ENCODE measurements around the gene WFDC1.

Gene WFDC1, protein sequence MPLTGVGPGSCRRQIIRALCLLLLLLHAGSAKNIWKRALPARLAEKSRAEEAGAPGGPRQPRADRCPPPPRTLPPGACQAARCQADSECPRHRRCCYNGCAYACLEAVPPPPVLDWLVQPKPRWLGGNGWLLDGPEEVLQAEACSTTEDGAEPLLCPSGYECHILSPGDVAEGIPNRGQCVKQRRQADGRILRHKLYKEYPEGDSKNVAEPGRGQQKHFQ

DNA sequence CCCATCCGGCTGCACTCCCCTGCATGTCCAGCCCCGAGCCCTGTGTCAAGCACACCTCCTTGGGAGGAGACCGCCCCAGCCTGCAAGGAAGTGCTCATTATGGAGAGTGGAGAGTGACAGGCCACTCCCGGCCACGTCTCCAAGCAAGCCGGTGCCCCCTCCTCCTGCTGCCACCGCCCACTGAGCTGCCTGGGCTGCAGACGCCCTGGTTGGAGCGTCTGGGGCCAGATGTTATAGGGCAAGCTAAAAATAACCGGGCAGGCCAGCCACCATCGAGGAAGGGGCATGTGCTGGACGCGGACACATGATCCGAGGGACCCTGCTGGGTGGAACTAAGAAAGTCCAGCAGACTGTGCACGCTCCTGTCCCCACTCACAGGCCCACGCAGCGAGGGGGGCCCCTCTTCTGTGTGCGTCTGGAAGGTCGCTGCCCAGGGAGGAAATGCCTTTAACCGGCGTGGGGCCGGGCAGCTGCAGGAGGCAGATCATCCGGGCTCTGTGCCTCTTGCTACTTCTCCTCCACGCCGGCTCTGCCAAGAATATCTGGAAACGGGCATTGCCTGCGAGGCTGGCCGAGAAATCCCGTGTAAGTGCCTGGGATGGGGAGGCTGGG lies at the start of gene WFDC1:
WFDC1 (plus strand) TSS at position 348 of the 612 bp plus-strand sequence; CDS start at position 442, 94 bp downstream.
- DNase-seq, result no peak

DNA sequence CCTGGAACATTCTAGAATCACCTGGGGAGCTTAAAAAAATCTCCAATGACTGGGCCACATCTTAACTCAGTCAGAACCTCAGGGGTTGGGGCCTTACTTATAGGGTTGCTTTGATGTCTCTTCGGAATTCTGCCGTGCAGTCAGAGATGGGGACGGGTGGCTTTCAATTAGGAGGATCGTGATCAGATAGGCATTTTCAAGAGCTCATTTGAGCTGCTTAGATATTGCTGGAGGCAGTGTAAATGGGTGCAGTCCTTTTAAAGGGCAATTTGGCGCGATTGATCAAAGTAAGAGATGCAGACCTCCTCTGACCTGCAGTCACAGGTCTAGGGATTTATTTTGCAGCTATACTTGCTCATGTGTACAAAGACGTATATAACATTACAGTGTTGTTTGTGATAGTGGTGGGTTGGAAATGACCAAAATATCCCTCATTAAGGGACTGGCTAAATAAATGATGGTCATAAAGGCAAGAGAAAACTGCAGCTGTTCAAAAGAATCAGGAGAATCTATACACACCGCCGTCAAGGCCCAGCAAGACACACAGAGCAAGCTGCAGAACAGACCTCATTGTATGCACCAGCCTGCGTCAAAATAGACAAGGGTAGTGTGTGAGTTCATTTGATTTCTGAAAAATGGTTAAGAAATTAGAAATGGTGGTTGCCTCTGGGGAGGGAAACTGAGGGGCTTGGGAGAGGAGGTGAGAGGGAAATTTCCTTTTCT lies 48.6 kb upstream of the WFDC1 start:
- DNase-seq, result no peak

DNA sequence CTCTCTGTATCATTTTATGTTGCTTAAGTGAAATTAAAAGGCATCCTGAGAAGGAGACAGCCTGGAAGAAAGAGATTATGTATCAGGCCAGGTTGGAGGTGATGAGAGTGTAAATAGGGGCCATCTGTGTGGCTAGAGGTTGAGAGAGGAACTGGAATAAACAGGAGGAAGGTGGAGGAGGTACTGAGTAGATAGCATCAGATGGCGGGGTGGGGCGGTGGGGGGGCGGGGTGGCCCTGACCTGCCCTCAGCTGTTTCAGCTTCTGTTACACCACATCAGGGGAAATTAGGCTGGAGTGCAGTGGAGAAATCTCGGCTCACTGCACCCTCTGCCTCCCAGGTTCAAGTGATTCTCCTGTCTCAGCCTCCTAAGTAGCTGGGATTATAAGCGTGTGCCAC lies 48.0 kb upstream of the WFDC1 start:
- no peak for DNase-seq

DNA sequence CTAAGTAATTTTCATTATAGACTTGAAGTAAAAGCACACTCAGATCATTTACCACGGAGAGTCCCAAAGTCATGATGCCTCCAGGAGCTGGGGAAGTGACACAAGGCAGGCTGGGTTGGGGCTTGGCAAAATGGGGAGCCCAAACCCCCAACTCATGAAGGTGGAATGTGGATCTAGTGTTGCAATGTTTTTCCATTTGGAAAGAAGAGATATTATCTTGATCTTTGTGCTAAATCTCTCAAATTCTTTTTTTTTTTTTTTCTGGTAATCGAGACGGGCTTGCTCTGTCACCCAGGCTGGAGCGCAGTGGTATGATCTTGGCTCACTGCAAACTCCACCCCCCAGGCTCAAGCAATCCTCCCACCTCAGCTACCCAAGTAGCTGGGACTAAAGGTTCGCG lies 47.3 kb upstream of the WFDC1 start:
- DNase-seq, result no peak

DNA sequence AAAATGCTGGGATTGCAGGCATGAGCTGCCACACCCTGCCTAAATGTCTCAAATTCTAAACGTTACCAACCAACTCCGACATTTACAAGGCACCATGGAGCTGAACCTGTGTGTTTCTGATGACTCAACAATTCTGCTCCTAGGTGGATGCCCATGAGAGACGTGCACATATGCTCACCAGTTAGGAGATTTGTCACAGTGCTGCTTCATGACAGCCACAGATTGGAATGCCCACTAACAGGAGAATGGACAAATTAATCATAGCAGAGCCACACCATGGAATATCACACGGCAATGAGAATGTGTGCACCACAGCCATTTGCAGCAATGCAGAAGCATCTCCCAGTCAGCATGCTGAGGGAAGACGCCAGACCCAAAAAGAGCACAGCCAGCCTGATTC lies 46.8 kb upstream of the WFDC1 start:
- DNase-seq, result no peak

DNA sequence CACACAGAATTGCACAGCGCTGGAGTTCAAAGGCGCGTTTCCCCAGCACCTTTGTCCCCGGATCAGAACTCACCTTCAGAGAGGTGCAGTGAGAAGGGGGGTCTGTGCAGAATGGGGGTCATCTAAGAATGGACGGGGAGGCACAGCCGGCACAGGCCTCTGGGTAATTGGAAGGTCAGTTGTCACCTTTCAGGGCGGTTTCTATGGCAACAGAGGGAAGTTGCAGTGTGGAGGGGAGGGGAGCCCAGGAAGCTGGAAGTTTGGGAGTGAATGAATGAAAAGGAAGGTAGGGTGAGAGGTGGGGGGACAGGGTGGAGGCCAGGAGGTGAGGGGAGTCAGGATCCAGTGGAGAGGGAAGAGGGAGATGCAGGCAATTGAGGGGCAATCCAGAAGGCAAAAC lies 42.5 kb upstream of the WFDC1 start:
- no peak for DNase-seq

DNA sequence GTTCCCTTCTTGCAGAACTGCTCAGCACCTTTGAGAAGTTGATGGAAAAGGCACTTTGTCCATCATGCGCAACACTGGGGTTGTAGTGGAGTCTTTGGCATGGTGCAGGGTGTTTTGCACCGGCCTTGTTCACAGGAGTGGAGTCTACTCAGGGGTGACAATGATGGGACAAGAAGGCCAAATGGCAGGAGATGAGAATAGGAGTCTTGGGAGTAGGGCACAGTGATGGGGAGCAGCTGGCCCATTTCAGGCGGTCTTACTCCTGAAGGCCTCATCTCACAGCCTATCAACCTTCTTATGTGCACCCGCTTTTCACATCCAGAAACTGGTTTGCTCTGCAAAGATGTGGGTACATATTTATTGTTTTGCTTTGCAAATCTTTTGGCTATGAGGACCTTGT lies 41.5 kb upstream of the WFDC1 start:
- DNase-seq, result no peak

DNA sequence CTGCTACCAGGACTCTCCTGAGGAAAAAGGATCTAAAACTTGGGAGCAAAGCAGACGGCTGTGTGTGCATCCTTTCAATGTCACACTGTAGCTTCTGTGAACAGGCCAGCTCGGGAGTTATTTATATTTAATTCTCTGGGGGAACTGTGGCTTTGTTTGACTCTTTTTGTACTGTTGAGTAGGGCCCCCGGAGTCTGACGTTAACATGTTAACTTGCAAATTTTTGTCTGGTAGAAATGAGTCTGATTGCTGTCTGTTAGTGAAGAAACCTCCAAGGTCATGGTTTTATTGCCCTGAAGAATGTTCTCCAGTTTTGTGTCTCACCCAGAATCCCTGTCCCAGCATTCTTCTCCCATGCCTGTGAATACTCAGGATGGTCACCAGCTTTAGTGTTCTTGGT lies 40.6 kb upstream of the WFDC1 start:
- DNase-seq, result no peak

DNA sequence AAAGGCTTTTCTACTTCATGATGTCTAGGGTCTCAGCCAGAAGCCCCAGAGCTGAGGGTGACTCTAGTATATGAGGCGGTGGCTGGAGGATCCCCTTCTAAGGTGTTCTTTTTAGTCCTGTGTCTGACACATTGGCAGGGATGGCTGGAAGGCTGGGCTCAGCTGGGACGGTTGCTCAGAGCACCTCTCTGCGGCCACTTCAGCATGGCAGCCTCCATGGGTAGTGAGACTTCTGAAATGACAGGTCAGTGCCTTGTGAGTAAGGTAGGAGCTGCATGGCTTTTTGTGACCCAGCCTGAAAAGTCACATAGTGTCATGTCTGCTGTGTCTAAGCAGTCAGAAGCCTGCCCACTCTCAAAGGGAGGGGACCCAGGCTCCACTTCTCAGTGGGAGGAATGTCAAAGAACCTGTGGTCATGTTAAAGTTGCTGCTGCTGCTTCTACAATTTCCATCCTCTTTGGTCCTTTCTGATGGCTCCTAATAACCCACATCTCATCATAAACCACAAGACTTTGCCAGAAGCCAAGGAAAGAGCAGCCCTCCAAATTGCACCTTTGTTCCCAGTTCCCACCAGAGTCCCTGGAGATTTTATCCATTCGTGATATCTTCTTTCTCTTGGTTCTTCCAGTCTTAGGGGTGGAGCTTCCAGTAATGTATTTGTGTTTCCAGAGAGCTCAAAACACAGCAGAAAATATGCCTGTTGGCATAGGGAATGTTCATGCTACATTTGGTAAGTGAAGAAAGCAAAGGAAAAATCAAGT lies 39.4 kb upstream of the WFDC1 start:
- no peak for DNase-seq

DNA sequence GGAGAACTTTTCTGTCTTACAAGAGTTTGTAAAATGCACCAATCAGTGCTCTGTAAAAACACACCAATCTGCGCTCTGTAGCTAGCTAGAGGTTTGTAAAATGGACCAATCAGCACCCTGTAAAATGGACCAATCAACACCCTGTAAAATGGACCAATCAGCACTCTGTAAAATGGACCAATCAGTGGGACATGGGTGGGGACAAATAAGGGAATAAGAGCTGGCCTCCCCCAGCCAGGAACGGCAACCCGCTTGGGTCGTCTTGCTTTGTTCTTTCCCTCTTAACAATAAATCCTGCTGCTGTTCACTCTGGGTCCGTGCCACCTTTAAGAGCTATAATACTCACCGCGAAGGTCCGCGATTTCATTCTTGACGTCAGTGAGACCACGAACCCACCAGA lies 36.4 kb upstream of the WFDC1 start:
- DNase-seq, result no peak

DNA sequence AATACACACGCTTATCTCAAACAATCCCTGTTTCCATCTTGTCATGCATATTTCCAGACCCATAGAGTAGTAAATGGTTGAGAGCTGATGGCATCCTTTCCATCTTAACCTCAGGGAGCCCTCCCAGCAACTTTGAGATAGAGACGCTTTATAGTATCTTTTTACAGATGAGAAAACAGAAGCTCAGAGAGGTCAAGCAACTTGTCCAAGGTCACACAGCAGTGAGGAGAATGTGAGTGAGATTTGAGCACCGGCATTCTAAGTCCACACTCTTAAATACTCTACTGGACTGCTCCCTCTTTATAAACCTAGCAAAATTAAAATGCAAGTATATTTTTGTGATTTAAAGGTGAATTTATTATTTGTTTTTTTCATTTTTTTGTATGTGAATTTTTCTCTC lies 35.0 kb upstream of the WFDC1 start:
- DNase-seq, result no peak

DNA sequence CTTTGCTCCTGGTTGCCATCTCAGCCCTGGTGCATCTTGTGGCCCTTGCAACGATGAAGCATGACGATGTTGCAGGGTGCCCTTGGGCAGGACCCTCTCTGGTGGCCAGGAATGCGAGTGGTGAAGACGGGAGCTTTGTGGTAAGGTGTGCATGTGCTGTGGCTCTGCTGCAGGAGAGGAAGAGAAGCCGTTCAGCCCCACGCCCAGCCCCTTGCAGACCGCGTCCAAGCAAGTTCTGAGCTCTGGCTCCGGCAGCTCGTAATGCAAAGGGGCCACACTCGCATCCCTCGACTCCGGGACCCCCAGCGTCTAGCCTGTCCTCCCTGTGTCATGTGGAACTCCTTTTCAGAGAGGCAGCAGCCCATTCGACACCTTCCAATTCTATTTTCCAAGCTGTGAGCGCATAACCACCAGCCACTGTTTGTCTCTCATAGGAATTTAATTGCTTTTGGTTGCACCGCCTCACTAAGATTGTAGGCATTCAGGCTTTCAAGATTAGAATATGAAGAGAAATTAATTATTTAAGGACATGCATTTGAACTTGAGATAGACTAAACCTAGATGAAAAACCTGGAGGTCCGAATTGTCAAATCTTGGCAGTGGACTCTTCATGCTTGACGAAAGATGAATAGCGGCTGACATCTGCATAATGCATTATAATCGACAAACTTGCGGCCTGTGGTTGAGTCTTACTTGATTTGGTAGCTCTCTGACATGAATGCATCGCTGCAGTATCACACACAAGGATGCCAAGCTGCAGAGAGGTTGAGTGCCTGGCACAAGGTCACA lies 33.7 kb upstream of the WFDC1 start:
- no peak for DNase-seq

DNA sequence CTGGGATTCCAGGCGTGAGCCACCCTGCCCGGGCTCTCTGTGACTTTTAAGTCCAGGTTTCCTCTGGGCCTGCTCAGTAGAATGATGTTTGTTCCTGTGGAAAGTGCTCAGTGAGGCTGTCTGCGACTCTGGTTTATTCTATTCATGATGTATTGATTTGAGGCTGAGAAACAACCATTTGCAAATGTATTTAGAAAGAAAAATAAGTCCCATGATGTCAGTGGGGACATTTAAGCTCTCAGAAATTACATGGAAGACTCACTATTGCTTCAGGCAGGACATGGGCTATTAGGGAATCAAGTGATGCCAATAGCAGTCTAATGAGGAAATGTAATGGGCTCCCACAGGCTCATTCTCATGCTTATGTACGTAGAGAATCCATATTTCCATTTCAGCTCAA lies 32.6 kb upstream of the WFDC1 start:
- DNase-seq, result no peak

DNA sequence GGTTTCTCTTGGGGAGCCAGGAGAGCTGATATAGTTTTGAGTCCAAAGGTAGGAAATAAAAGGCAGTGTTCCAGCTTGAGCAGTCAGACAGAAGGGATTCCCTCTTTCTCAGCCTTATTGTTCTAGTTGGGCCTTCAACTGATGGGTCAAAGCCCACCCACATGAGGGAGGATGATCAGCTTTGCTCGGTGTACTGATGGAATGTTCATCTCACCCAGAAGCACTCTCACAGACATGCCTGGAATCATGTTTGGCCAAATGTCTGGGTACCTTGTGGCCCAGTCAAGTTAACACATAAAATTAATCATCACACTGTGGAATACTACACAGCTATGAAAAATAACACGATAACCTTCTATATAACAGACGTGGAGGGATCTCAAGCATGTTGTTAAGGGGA lies 31.7 kb upstream of the WFDC1 start:
- no peak for DNase-seq

DNA sequence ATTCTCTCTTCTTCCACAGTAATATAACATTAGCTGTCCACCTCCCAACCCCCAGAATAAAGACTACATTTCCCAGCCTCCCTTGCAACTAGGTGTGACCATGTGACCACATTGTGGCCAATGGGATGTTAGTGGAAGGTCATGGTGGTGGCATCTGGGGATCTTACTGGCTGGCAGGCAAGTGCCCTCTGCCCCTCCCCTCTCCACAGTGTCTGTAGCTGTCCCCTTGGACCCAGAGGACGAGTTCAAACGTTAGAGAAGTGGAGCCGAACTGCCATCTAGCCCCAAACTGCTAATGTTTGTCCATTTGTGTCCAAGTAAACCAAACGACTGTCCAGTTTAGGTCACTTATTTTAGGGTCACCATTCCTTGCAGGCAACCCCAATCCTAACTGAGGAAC lies 28.2 kb upstream of the WFDC1 start:
- peak; percentile 46 for DNase-seq

DNA sequence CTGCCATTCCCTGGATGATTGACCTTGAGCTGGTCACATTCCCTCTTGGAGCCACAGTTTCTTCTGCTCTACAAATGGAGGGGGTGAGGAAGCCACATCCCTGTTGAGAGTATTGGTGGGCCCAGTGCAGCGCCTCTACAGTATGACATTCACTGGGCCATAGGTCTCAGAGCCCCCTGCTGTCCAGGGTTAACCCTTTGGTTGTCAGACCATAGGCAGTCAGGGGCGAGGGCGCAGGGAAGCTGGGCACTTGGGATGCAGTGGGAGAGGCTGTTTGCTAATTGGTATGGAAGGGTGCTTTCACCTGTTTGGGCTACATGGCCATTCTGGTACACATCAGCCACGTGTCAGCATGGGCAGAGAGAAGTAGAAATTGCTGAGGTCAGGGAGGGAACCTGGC lies 27.3 kb upstream of the WFDC1 start:
- DNase-seq, result no peak

DNA sequence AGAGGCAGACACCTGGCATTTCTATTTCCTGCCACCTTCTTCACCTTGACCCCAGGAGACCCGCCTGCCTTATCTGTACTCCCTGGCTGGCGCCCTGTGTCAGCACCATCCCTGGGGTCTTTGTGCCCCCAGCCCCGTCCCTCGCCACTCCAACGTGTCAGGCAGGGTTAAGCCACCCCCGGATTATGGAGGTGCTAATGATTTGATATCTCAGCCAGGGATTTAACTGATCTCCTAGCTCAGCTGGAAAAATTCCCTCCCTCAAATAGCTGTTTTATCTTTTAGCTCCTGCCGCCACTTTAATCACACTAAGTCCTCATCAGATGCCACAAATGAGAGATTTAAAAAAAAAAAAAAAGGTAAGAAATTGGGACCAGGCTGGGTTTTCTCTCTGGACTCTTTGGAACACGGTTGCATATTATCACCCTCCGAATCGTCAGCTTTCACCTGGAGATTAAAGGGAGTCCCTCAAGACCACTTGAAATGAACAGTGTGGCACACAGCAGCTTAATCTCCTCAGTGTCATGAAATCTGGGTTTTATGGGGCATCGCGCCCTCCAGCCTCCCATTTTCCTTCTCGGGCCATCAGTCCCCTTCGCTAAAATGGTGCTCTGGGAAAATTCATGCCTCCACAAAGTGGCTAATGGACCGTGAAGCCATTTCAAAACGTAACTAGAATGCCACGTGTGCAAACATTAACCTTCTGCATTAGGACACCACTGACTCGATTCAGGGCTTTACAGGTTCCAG lies 26.2 kb upstream of the WFDC1 start:
- DNase-seq, result no peak

DNA sequence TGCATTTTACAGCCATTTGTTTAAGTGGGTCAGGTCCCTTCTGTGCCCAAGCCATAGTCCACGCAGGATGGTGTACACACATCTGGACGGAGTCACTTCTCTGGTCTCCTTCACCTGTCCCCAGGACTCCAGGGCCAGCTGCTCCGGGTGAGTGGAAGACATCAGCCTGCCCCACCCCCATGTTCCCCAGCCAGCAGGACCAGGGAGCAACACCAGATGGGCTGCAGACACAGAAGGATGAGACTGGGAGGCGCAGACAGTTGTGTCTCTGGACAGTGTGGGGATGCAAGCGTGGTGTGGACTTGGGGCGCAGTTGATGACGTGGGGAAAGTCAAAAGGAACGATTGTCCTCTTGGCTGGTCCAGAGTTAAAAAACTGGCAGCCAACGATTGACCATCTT lies 24.6 kb upstream of the WFDC1 start:
- DNase-seq, result no peak

DNA sequence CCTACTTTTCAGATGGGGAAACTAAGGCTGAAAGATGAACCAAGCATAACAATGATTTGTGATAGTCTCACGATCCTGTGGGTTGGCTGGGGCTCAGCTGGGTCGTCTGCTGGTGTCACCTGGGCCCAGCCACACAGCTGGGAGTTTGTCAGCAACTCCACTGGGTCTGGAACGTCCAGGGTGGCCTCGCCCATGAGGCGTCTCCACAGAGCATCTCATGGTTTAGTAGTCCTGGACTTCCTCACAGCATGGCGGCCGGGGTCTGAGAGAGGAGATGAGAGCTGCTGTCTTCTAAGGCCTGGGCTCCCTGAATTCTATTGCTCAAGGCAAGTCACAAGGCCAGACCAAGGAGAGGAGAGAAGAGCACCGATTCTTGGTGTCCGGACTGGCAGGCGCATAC lies 24.1 kb upstream of the WFDC1 start:
- DNase-seq, result no peak

DNA sequence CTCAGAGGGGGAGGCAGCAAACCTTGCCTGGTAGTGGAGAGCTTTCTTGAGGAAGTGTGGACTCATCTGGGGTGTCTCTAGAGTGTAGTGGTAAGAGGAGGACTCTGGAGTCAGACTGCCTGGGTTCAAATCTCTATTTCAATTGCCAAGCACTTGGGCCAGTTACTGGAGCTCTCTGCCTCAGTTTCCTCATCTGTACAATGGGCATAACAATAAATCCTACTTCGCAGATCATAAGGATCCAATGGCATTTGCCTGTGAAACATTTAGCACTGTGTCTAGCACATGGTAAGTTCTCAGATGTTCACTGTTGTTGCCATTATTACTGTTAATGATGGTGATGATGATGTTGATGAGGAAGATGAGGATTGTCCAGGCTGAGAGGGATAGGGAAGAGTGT lies 23.6 kb upstream of the WFDC1 start:
- no peak for DNase-seq

DNA sequence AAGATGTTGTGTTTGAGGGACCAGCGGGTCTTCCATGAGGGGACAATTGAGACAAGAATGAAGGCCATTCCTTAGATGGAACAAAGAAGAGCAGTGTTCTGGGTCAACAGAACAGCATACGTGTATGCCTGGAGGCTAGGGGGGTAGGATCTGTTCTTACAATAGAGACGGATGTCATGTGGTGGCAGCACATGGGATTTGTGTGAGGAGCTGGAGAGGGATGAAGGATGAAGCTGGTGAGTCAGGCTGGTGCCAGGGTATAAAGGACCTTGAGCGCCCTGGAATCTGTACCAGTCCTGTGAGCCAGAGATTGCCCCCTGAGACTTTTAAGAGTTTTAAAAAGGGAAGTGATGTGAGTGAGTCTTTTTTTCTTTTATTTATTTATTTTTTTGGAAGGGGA lies 22.8 kb upstream of the WFDC1 start:
- no peak for DNase-seq

DNA sequence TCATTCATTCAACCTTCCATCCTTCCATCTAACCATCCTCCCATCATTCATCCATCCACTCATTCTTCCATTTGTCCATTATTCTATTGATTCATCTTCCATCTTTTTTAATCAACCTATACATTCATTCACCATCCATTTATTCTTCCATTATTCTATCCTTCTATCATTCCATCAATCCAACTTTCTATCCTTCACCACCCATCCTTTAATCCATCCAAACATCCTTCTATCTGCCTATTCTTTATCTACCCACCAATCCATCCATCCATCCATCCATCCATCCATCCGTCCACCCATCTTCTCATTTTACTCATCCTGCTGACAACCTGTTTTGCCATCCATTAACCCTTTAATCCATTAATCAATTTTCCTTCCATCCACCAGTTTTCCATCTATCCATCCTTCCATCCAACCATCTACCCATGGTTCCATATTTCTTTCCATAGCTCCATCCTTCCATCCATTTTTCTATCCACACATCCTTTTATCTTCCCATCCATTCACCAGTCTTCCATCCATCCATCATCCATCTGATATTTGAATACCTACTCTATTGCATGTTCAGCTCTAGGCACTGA lies 21.8 kb upstream of the WFDC1 start:
- no peak for DNase-seq

Data from inflammatory macrophage treated with lipopolysaccharide for 4 hours (primary cell).